NCI-H2171 treated with DMSO at 0.1 percent for 48 hours (cell line): Measurements from ENCODE around the gene GPR68.
A peak's percentile ranks its signal among the peaks of the same experiment; 100 is the strongest.
"Not testable (repeated sequence)": the region's sequence is repeated elsewhere in the genome, so short reads cannot be mapped to it uniquely, and the experiment has no call there.

Experiments
- DNase-seq: peaks from one replicate; lab custom pipeline; 2025; lab: John Stamatoyannopoulos, UW

Gene GPR68

DNA sequence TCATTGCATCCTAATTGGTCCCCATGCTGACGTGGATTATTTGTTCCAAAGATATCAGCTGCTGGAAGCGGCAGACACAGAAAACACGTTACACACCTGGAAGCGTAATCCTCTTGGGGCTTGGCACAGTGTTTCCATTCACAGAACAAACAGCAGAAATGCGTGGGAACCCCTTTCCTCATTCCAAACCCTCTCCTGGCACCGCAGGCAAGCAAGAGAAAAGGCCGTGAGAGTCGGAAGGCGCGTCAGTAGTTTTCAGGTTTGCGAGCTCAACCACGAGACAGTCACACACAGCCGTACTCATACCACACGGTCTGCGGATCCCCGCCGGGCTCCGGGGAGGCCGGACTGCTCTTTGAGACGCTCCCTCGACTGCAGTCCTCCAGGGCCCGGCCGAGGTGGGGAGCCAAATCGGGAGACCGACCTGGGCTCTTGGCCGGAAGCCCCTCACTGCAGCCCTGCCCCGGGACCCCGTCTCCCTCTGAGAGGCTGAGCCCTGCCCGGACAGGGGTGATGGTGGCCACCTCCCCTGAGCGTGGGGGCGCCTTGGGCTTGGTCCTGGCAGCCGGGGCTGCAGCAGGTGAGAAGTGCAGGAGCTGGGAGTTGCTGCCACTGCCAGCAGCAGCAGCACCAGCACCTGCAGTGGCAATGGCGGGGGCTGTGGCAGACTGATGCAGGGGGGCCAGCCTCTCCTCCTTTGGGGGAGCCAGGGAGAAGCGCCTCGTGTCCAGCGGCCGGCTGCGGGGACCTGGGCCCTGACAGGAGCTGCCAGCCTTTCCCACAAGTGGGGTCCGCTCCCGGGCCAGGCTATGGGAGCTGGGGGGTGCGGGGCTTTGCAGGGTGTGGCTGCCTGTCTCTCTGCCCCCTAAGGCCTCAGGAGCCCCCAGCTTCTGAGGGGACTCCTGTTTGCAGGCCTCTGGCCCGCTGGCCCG is 28.1 kb upstream of the GPR68 start:
- no peak for DNase-seq

GRCh38 chr14:91271639-91272038 is 27.1 kb upstream of the GPR68 start:
- no peak for DNase-seq

DNA sequence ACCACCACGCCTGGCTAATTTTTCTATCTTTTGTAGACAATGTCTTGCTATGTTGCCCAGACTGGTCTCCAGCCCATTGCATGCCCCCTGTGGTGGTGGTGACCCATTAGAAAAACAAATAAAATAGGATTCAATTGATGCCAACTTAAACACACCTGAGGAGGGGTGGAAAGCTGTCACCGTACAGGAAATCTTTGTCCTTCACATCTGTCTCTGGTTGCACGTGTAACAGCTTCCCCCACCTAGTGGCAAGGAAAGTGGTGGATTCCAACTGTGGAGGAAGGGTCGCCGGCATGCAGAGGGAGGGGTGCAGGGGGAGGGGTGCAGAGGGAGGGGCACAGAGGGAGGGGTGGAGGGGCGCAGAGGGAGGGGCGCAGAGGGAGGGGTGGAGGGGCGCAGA is 26.1 kb upstream of the GPR68 start:
- peak; percentile 33 for DNase-seq

GRCh38 chr14:91270188-91270587 is 25.7 kb upstream of the GPR68 start:
- no peak for DNase-seq

DNA sequence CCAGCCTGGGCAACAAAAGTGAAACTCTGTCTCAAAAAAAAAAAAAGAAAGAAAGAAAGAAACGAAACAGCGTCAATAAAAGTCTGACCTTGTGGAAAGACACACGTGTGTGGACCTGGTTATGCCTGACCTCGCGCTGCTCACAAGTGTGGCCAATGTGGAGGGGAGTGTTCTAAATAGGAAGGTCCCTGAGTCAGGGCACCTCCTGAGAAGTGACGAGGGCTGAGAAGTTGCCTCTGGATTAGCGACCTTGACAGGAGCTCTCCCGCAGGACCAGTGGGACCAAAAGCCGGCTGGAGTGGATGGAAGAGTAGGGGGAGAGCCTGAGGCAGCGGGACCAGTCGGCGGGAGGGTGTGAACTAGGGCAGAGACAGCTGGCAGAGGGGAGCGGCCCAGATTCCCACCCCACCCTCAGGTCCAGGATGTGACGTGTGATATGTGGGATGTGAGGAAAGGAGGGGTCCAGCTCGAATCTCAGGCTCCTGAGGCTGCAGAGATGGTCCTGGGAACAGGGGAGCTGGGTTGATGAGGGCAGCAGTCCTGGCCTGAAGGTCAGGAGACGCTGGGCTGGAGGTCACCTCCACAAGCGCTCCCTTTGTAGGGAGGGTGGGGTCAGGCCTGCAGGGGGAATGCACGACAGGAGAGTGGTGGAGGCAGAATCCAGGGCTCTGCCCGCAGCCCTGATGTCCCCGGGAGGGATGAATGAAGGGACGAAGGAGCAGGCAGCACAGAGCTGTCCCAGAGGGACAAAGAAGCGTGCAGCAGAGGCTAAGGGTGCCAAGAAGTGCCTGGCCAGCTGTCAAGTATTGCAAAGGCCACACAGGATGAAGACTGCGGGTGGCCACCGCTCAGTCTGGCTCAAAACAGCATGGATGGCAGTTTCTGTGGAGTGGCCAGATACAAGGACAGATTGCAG is 24.8 kb upstream of the GPR68 start:
- DNase-seq = no peak

DNA sequence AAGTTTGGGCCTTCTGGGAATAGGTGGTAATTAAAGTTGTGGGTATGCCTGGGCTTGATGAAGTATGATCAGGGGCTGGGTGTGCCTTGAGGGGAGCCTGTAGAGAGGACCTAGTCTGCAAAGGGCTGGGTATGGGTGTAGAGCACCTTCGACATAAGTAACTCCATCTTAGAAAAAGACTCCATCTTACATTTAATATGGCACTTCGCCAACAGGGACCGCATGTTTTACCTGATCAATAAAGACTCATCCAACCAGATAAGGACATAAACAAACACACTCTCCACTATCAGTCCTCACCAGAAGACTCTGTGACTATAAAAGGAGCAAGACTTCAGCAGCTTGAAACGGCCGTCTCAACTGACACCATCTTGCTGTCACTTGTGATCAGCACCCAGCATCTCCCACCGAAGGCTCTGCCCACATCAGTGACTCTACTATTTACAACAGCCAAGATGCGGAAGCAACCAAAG is 23.5 kb upstream of the GPR68 start:
- no peak for DNase-seq

DNA sequence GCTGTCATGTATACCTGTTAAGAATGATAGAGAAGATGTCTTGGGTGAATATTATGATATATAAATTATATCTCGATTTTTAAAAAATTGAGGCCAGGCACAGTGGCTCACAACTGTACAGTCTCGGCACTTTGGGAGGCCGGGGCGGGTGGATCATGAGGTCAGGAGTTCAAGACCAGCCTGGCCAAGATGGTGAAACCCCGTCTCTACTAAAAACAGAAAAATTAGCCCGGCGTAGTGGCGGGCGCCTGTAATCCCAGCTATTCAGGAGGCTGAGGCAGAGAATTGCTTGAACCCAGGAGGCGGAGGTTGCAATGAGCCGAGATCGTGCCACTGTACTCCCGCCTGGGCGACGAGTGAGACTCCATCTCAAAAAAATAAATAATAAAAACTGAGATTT is 21.8 kb upstream of the GPR68 start:
- not testable (repeated sequence) for DNase-seq

DNA sequence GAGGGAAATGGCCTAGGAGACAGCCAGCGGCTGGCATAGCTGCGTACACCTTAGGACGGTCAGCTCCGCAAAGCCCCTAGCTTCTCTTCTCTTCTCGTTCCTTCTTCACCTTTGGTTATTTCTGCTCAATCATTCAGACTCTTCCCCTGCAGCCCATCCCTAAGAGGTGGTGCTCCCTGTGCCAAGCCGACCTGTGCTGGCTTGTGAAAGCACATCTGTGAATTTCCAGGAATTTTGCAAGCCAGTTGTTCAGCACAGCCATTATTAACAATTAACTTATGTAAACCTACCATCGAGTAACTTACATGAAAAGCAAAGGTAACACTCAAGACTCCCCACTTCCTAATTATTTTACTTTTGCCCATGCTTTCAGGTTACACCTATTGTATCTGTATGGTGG is 20.9 kb upstream of the GPR68 start:
- DNase-seq = no peak

DNA sequence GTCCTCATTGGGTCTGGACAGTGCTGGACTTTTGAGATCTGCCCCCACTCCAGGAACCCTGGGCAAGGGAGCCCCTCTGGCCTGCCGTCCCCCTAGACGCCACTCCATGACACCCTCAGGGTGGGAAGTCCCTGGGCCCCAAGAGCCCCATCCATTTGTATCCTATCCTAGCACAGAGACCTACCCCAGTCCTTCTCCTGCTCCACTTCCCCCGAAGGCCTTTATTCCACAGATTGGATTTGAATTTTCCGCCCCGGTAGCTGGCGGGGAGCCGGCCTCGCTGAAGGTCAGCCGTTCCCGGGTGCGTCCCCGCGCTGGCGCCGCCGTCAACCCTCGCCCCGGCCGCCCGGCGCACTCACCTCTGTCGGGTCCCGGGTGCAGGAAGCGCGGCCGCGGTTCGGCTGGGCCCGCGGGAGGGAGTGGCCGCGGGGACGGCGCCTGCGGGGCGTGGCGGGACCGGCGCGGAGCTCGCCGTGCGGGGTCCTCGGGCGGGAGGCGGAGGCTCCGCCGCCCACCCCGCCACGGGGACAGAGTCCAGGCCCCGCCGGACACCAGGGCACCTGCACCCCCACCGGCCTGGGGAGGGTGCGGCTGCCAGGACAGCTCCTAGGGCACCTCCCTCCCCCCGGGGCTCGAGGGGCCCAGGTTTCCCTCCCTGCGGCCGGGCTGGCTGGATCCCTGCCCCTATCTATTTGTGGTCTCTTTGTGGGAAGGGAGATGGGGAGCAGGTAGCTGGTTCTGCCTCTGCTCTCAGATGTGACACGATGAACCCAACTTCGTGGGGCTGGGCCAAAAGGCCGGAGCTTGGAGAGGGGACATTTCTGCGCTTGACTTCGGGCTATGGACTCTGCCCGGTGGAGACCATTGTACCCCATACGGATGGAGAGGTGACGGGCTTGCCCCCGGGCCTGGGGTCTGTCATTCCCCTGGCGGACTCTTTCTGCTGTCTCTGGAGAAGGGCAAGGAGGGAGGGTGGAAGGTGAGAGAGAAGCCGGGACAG is 19.9 kb upstream of the GPR68 start:
- DNase-seq = no peak

DNA sequence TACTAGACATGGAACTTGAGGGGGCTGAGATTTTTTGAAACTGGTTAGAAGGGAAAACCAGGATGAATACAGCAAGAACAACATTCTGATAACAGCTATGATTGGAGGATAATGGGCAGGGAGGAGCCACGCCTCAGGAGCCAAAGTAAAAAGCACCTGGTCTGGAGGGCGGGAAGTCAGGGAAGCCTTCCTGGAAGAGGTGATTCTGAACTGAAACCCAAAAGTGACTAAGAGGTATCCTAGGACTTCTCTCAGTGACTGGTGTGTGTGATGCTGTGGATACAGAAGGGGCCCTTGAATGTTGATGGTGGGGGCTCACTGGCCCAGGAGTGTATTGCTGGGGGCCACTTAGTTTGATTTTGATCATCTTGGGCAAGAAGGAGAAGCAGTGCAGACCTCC is 18.8 kb upstream of the GPR68 start:
- no peak for DNase-seq

GRCh38 chr14:91261986-91262549 is 17.6 kb upstream of the GPR68 start:
- DNase-seq = no peak

DNA sequence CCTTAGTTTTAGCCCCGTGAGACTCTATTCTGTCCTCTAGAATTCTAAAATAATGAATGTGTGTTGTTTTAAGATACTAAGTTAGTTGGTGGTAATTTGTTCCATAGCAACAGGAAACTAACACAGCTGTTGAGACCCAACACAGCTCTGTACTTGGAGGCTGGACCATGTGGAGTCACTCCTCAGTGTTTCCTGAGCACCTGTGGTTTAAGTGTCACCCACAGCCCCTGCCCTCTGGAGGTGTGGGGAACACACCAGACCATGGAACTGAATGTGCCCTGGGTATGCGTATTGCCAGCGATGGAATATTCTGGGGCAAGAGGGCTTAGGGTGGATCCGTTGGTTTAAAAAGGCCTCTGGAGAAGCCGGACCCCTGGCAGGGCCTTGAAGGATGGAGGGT is 16.6 kb upstream of the GPR68 start:
- DNase-seq = no peak

GRCh38 chr14:91258876-91259275 is 14.4 kb upstream of the GPR68 start:
- no peak for DNase-seq

GRCh38 chr14:91258011-91258618 is 13.6 kb upstream of the GPR68 start:
- no peak for DNase-seq

DNA sequence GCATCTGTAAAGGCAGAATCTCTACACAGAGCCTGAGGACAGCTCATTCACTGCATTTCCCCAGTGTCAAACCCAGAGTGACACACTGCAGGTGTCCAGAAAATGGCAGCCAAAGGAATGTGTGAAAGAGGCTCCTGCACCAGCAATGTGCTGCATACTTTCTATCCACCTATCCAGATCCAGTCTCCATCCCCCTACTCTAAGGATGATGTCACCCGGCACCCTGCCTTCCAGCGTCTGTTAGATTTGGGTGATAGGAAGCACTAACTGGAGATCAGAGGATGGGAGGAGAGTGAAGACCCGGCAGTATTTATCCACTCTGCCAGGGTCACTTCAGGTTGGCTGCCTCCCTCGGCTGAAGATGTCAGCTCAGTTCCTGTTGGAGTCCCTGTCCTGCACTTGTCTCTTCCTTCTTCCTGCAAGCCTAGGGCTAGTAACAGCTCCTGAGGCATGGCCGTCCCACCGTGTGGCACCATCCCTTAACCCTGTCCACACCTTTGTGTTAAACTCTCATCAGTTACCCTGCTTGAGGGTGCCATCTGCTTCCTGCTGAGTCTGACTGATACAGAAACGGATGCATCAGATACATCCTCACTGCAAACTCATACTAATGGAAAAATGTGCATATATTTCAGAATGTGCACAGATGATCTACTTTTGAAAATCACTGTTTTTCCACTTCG is 13.0 kb upstream of the GPR68 start:
- peak; percentile 69 for DNase-seq

DNA sequence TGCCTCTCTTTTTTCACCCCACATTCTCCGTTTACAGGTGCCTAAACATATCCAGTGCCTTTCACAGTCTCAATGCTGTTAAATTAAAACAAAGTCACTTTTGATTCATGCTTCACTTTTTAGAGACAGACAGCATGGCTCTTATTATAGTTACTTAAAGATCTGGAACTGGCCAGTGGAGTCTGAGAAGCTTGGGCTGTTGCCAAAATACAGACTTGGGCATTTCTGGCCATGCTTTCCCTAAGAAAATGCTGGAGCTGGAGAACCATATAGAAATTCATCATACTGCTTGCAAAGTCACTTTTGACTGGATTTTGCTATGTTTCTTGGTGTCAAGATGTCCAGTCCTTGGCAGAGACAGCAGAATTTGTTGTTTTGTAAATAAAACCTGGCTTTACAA is 12.2 kb upstream of the GPR68 start:
- DNase-seq = no peak

DNA sequence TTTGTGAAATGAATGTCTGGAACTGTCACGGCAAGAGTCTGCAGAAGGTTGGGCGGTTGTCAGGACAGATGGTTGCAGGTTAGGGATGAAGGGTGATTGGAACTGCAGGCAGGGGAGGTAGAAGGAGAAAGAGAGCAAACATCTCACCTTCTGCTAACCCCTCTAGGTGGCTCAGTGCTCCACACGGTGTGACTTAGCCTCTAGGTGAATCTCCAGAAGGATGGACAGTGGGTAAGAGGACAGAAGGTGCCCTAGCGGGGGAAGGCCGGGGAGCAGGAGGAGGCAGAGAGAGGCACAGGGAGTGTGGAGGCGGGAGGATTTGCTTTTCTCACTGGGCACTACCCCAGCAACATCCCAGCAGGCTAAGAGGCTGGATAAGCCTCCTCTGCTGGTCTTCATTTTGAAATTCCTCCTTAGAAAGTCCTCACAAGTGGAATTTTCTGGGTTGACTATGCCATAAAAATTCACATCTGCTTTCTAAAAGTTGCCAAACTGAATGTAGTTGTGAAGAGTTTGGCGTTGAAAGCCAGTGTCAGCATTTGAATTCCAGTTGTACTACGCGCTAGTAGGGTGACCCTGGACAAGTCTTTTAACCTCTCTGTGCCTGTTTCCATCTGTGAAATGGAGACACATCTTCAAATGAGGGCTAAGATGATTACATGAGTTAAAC is 10.7 kb upstream of the GPR68 start:
- peak; percentile 74 for DNase-seq

DNA sequence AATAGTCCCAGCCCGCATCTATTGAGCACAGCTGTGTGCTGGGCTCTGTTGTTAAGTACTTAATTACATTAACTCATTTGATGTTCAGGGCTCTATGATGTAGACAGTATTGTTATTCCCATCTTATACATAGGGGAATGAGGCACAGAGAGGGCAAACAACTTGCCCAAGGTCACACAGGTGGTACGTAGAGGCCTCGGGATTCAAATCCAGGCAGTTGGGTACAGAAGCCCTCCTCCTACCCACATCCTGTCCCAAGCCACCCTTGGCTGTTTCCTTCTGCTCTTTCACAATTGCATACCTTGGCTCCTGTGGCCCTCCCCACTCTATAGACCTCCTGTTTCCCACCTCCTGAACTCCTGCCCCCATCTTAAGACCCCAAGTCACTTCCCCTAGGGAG is 10.0 kb upstream of the GPR68 start:
- DNase-seq = no peak

- DNase-seq = no peak
Observed at GRCh38 chr14:91253795-91254323, 9.4 kb upstream of the GPR68 start.
